Activated CD8-positive, alpha-beta memory T cell treated with anti-CD3 and anti-CD28 coated beads, Interleukin-2, amount 50 U/mL, for 48 hours (primary cell): Measurements from ENCODE around the gene SERPINE3.

Source experiments
- DNase-seq: peaks from one replicate; pipeline ENCODE4 v3.0.0-alpha.2; 2020

The SERPINE3 gene

GRCh38 chr13:51329606-51330005, 9.9 kb upstream of the SERPINE3 start:
- no peak for DNase-seq

- DNase-seq, result no peak
Observed at GRCh38 chr13:51330791-51331190, 8.7 kb upstream of the SERPINE3 start.

GRCh38 chr13:51331354-51331861, 8.1 kb upstream of the SERPINE3 start:
- no peak for DNase-seq

- no peak for DNase-seq
Observed at GRCh38 chr13:51332566-51333361, 6.7 kb upstream of the SERPINE3 start.

GRCh38 chr13:51333421-51333820, 6.1 kb upstream of the SERPINE3 start:
- DNase-seq, result no peak

GRCh38 chr13:51333826-51334225, 5.7 kb upstream of the SERPINE3 start:
- DNase-seq, result no peak

- no peak for DNase-seq
Observed at GRCh38 chr13:51336746-51337145, 2.7 kb upstream of the SERPINE3 start.

- DNase-seq, result no peak
Observed at GRCh38 chr13:51339952-51340732, 651 bp downstream of the SERPINE3 start.

- no peak for DNase-seq
Observed at GRCh38 chr13:51341232-51341631, 1.7 kb downstream of the SERPINE3 start.

- DNase-seq, result no peak
Observed at GRCh38 chr13:51341791-51342190, 2.3 kb downstream of the SERPINE3 start.

GRCh38 chr13:51342706-51343105, 3.2 kb downstream of the SERPINE3 start:
- no peak for DNase-seq

- DNase-seq, result no peak
Observed at GRCh38 chr13:51343475-51343874, 4.0 kb downstream of the SERPINE3 start.

- no peak for DNase-seq
Observed at GRCh38 chr13:51346397-51346796, 6.9 kb downstream of the SERPINE3 start.

- DNase-seq, result no peak
Observed at GRCh38 chr13:51347099-51347498, 7.6 kb downstream of the SERPINE3 start.

GRCh38 chr13:51348069-51348967, 8.8 kb downstream of the SERPINE3 start:
- DNase-seq, result no peak

- DNase-seq, result no peak
Observed at GRCh38 chr13:51349016-51349415, 9.5 kb downstream of the SERPINE3 start.

GRCh38 chr13:51355217-51355616, 15.7 kb downstream of the SERPINE3 start:
- no peak for DNase-seq

GRCh38 chr13:51357928-51358595, 18.6 kb downstream of the SERPINE3 start:
- DNase-seq, result no peak

- DNase-seq, result no peak
Observed at GRCh38 chr13:51359352-51359751, 19.9 kb downstream of the SERPINE3 start.

- DNase-seq, result no peak
Observed at GRCh38 chr13:51360489-51360888, 21.0 kb downstream of the SERPINE3 start.

- no peak for DNase-seq
Observed at GRCh38 chr13:51361106-51361505, 21.6 kb downstream of the SERPINE3 start.

GRCh38 chr13:51363625-51364024, 24.1 kb downstream of the SERPINE3 start:
- no peak for DNase-seq
